ENCODE results near the gene CNR1.

Gene CNR1

GRCh38 chr6:88143421-88144157, 22.6 kb downstream of the CNR1 start:
- no peak for DNase-seq (ENCODE audit: low read depth)

GRCh38 chr6:88142297-88142668, 23.9 kb downstream of the CNR1 start:
- no peak for DNase-seq (ENCODE audit: low read depth)

- DNase-seq (ENCODE audit: low read depth) = no peak
Measured at GRCh38 chr6:88141561-88142296, 24.4 kb downstream of the CNR1 start.

- no peak for DNase-seq (ENCODE audit: low read depth)
Measured at GRCh38 chr6:88137915-88138314, 28.2 kb downstream of the CNR1 start.

- no peak for DNase-seq (ENCODE audit: low read depth)
Measured at GRCh38 chr6:88135578-88136114, 30.5 kb downstream of the CNR1 start.

GRCh38 chr6:88134575-88134974, 31.6 kb downstream of the CNR1 start:
- no peak for DNase-seq (ENCODE audit: low read depth)

- no peak for DNase-seq (ENCODE audit: low read depth)
Measured at GRCh38 chr6:88133718-88134117, 32.4 kb downstream of the CNR1 start.

- DNase-seq (ENCODE audit: low read depth) = no peak
Measured at GRCh38 chr6:88124925-88125557, 41.1 kb downstream of the CNR1 start.

- DNase-seq (ENCODE audit: low read depth) = no peak
Measured at GRCh38 chr6:88120635-88121034, 45.5 kb downstream of the CNR1 start.

- no peak for DNase-seq (ENCODE audit: low read depth)
Measured at GRCh38 chr6:88119769-88120168, 46.4 kb downstream of the CNR1 start.

- DNase-seq (ENCODE audit: low read depth) = no peak
Measured at GRCh38 chr6:88116276-88116675, 49.9 kb downstream of the CNR1 start.

- DNase-seq (ENCODE audit: low read depth) = no peak
Measured at GRCh38 chr6:88115307-88115706, 50.8 kb downstream of the CNR1 start.

- DNase-seq (ENCODE audit: low read depth) = no peak
Measured at GRCh38 chr6:88114838-88115237, 51.3 kb downstream of the CNR1 start.

GRCh38 chr6:88111991-88112390, 54.2 kb downstream of the CNR1 start:
- no peak for DNase-seq (ENCODE audit: low read depth)

- no peak for DNase-seq (ENCODE audit: low read depth)
Measured at GRCh38 chr6:88107241-88107640, 58.9 kb downstream of the CNR1 start.

- DNase-seq (ENCODE audit: low read depth) = no peak
Measured at GRCh38 chr6:88105741-88106340, 60.3 kb downstream of the CNR1 start.
